ENCODE data around the gene CIRBP.

GRCh38 chr19:1266129-1266915 lies 2.8 kb upstream of the CIRBP start:
- no peak for TF ChIP-seq GABPA (IDR thresholded peaks at IDR 0.05 in 1 of 2, conservative IDR thresholded peaks at IDR 0.05 in 1 of 2)
- no peak for TF ChIP-seq RAD21 (IDR thresholded peaks at IDR 0.05)
- TF ChIP-seq SP1 (IDR thresholded peaks at IDR 0.05): peak; percentile 37
- TF ChIP-seq, protein P1, sequence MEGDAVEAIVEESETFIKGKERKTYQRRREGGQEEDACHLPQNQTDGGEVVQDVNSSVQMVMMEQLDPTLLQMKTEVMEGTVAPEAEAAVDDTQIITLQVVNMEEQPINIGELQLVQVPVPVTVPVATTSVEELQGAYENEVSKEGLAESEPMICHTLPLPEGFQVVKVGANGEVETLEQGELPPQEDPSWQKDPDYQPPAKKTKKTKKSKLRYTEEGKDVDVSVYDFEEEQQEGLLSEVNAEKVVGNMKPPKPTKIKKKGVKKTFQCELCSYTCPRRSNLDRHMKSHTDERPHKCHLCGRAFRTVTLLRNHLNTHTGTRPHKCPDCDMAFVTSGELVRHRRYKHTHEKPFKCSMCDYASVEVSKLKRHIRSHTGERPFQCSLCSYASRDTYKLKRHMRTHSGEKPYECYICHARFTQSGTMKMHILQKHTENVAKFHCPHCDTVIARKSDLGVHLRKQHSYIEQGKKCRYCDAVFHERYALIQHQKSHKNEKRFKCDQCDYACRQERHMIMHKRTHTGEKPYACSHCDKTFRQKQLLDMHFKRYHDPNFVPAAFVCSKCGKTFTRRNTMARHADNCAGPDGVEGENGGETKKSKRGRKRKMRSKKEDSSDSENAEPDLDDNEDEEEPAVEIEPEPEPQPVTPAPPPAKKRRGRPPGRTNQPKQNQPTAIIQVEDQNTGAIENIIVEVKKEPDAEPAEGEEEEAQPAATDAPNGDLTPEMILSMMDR (IDR thresholded peaks at IDR 0.05; ENCODE audit: low read depth, low read length, missing input control): no peak
- no peak for TF ChIP-seq YY1 (IDR thresholded peaks at IDR 0.05)
- no peak for TF ChIP-seq MAX (IDR thresholded peaks at IDR 0.05)

All from liver (tissue), 3 donors.